Natural killer cell (primary cell): Measurements from ENCODE around the gene ASMT. TPM values are rescaled to one million over a fixed set of nuclear protein-coding genes. Genes with fewer than 3 reads are reported as not detected.
"Not testable (repeated sequence)": the region's sequence is repeated elsewhere in the genome, so short reads cannot be mapped to it uniquely, and the experiment has no call there.

Experiments
- ATAC-seq, 3 donors: fragments of 150-1000 bp in 2 of 3; fragments of 200-7000 bp in 1 of 3; cut with Tn5 transposase; 1 replicate in 1 of 3; 2 replicates in 2 of 3; pipeline ENCODE4 v1.10.0; 2021; ENCODE audit warnings: mild to moderate bottlenecking in 2 of 3, moderate library complexity in 2 of 3
- DNase-seq, 2 donors: peaks; one replicate each; pipeline versions ENCODE4 v3.0.0 to v3.0.0-alpha.2; 2013 to 2021; ENCODE audit warnings: mixed read lengths in 1 of 2
- H3K27ac ChIP-seq: one replicate; pipeline ENCODE4 v1.5.1; 2013; ENCODE audit warnings: mild to moderate bottlenecking, low read length
- H3K27me3 ChIP-seq: one replicate; pipeline ENCODE4 v1.6.1; 2013; ENCODE audit warnings: low read length; ENCODE audit not compliant: control insufficient read depth, insufficient read depth
- H3K36me3 ChIP-seq: one replicate; pipeline ENCODE4 v1.6.1; 2013; ENCODE audit warnings: low read length; ENCODE audit not compliant: control insufficient read depth, insufficient read depth
- H3K4me1 ChIP-seq: one replicate; pipeline ENCODE4 v1.6.1; 2013; ENCODE audit warnings: low read length; ENCODE audit not compliant: control insufficient read depth, insufficient read depth
- H3K4me3 ChIP-seq: one replicate; pipeline ENCODE4 v1.5.1; 2013; ENCODE audit warnings: low read length
- H3K9me3 ChIP-seq: one replicate; pipeline ENCODE4 v1.6.1; 2013; ENCODE audit warnings: low read length; ENCODE audit not compliant: control insufficient read depth, insufficient read depth
- H3K27ac Mint-ChIP-seq, 2 donors: one replicate each; pipeline ENCODE4 v1.8.0; 2022; ENCODE audit warnings: mild to moderate bottlenecking in 2 of 2, mixed read lengths in 2 of 2, moderate library complexity in 1 of 2
- H3K27me3 Mint-ChIP-seq, 2 donors: one replicate each; pipeline ENCODE4 v1.8.0; 2022; ENCODE audit warnings: low read depth in 2 of 2, mixed read lengths in 2 of 2
- H3K36me3 Mint-ChIP-seq: one replicate; pipeline ENCODE4 v1.8.0; 2022; ENCODE audit warnings: mixed read lengths
- H3K4me1 Mint-ChIP-seq, 2 donors: one replicate each; pipeline ENCODE4 v1.8.0; 2022; ENCODE audit warnings: mixed read lengths in 2 of 2
- H3K4me3 Mint-ChIP-seq: one replicate; pipeline ENCODE4 v1.8.0; 2022; ENCODE audit warnings: mild to moderate bottlenecking, moderate library complexity, mixed read lengths
- H3K9me3 Mint-ChIP-seq, 2 donors: one replicate each; pipeline ENCODE4 v1.8.0; 2022; ENCODE audit warnings: mixed read lengths in 2 of 2
- CTCF ChIP-seq: fragments of 200-600 bp; IDR thresholded peaks from one replicate; pipeline ENCODE4 v1.8.0; 2022; ENCODE audit warnings: antibody characterized with exemption
- WGBS: methylation state at CpG from one replicate; pipeline ENCODE4 v1.1.7; 2013; ENCODE audit warnings: missing lambda C conversion rate; ENCODE audit not compliant: insufficient coverage; 5-methylcytosine and 5-hydroxymethylcytosine counted together
- intact Hi-C: fragments of 100-400 bp; cut with micrococcal nuclease; formaldehyde crosslinking; loops from one replicate; pipeline ENCODE4 v1.14.2; 2022
- total RNA-seq, 4 donors: library from RNA; stranded (reverse); fragments of 120-200 nt in 1 of 4; gene quantifications; one replicate each; pipeline versions ENCODE4 v1.2.3 to v1.2.4, GENCODE V29; 2013 to 2022

ASMT gene
- total RNA-seq, 3 donors from 2014 or later (not counting 1 experiment from before 2014, with no cell fraction given), result 0.79 to 1.8 (median 1.5) TPM

DNA sequence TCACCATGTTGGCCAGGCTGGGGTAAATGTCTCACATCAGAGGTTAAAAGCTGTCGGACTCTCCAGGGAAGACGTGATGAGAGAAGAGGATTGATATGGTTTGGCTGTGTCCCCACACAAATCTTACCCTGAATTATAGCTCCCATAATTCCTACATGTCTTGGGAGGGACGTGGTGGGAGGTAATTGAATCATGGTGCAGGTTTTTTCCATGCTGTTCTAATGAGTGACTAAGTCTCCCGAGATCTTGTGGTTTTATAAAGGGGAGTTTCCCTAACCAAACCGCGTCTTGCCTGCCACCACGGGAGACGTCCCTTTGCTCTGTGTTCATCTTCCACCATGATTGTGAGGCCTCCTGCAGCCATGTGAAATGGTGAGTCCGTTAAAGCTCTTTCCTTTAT, 64.4 kb downstream of the ASMT start:
- no peak overlapping the region for H3K27ac ChIP-seq
- H3K36me3 Mint-ChIP-seq, result no peaks in the 10 kb centered on the region
- no peak overlapping the region for H3K4me3 Mint-ChIP-seq
- no peaks in the 10 kb centered on the region for H3K27me3 Mint-ChIP-seq
- H3K27me3 ChIP-seq, result no peaks in the 10 kb centered on the region
- WGBS, result 37% methylated on average over 8 of the region's 9 CpGs
- DNase-seq, result peak in 1 of 2 donors; percentile 58
- H3K9me3 ChIP-seq, result no peaks in the 10 kb centered on the region
- TF ChIP-seq CTCF, result no peak
- peak in 2 of 3 donors; percentile 34 to 52 for ATAC-seq
- H3K4me3 ChIP-seq, result no peak overlapping the region
- H3K4me1 ChIP-seq, result no peaks in the 10 kb centered on the region
- intact Hi-C loops, result no loop called here
- peak overlapping the region; percentile 45 to 71 for H3K27ac Mint-ChIP-seq
- H3K36me3 ChIP-seq, result no peaks in the 10 kb centered on the region
- H3K9me3 Mint-ChIP-seq, result peaks cover 0 to 3% of the 10 kb centered on the region in 2 donors
- peaks cover 17 to 36% of the 10 kb centered on the region in 2 donors for H3K4me1 Mint-ChIP-seq

GRCh38 chrX:1681439-1681838, 66.6 kb downstream of the ASMT start:
- Histone ChIP-seq H3K36me3 (peaks cover 2% of the 10 kb centered on the region), H3K4me3 (no peak overlapping the region), H3K27me3 (no peaks in the 10 kb centered on the region), H3K27ac (no peak overlapping the region), H3K9me3 (no peaks in the 10 kb centered on the region), H3K4me1 (no peaks in the 10 kb centered on the region)
- no peak for DNase-seq
- H3K27ac Mint-ChIP-seq, result peak overlapping the region; percentile 85 to 88
- no peaks in the 10 kb centered on the region for H3K36me3 Mint-ChIP-seq
- no peak for TF ChIP-seq CTCF
- intact Hi-C loops, result loop anchor here (2.0 kb wide), 1 partner anchor 21 kb away; no protein-coding TSS in a partner anchor
- no peak for ATAC-seq
- H3K27me3 Mint-ChIP-seq, result no peaks in the 10 kb centered on the region
- peaks cover 0 to 3% of the 10 kb centered on the region in 2 donors for H3K9me3 Mint-ChIP-seq
- H3K4me3 Mint-ChIP-seq, result peak overlapping the region; percentile 59
- H3K4me1 Mint-ChIP-seq, result peaks cover 19 to 36% of the 10 kb centered on the region in 2 donors

DNA sequence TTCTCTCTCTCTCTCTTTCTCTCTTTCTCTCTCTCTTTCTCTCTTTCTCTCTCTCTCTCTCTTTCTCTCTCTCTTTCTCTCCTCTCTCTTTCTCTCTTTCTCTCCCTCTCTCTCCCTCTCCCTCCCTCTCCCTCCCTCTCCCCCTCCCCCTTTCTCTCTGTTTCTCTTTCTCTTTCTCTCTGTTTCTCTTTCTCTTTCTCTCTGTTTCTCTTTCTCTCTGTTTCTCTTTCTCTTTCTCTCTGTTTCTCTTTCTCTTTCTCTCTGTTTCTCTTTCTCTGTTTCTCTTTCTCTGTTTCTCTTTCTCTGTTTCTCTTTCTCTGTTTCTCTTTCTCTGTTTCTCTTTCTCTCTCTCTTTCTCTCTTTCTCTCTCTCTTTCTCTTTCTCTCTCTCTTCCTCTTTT, 67.0 kb downstream of the ASMT start:
- Mint-ChIP-seq H3K27ac (peak overlapping the region; percentile 85 to 88), H3K4me1 (peaks cover 19 to 36% of the 10 kb centered on the region in 2 donors), H3K4me3 (peak overlapping the region; percentile 59)
- H3K4me3 ChIP-seq, H3K36me3 ChIP-seq, H3K27me3 Mint-ChIP-seq, H3K4me1 ChIP-seq, DNase-seq, H3K36me3 Mint-ChIP-seq, H3K9me3 Mint-ChIP-seq, H3K27me3 ChIP-seq, ATAC-seq, H3K9me3 ChIP-seq: not testable (repeated sequence)
- H3K27ac ChIP-seq, result peak overlapping the region; percentile 48
- intact Hi-C loops, result loop anchor here (2.0 kb wide), 1 partner anchor 21 kb away; no protein-coding TSS in a partner anchor
- TF ChIP-seq CTCF, result peak; percentile 9

DNA sequence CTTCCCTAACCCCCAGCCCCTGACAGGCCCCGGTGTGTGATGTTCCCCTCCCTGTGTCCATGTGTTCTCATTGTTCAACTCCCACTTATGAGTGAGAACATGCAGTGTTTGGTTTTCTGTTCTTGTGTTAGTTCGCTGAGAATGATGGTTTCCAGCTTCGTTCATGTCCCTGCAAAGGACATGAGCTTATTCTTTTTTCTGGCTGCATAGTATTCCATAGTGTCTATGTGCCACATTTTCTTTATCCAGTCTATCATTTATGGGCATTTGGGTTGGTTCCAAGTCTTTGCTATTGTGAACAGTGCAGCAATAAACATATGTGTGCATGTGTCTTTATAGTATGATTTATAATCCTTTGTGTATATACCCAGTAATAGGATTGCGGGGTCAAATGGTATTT, 67.6 kb downstream of the ASMT start:
- ATAC-seq, H3K36me3 Mint-ChIP-seq, H3K9me3 ChIP-seq, H3K36me3 ChIP-seq, H3K4me3 ChIP-seq, H3K9me3 Mint-ChIP-seq, H3K4me1 ChIP-seq, DNase-seq, intact Hi-C loops, H3K27me3 ChIP-seq, H3K27me3 Mint-ChIP-seq: not testable (repeated sequence)
- WGBS, result 100% methylated on average over 3 of the region's 4 CpGs
- peak overlapping the region; percentile 48 for H3K27ac ChIP-seq
- Mint-ChIP-seq H3K4me1 (peaks cover 19 to 36% of the 10 kb centered on the region in 2 donors), H3K4me3 (peak overlapping the region; percentile 59), H3K27ac (peak overlapping the region; percentile 85 to 88)

DNA sequence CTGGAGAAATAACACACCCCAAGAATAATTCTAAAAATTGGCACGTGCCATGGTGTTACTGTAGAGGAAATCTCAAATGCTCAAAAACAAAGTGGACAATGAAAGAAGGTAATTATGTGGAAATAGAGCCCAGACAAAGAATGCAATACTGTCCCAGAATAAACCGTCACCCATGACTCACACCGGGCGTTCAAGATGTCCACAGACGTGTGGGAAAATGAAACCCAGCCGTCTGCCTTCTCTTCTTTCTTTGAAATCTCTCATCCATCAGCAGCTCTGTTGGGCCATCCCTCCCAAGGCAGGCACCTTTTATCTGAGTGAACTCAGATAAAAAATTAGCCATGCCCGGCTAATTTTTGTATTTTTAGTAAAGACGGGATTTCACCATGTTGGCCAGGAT, 70.0 kb downstream of the ASMT start:
- ATAC-seq, H3K27ac Mint-ChIP-seq, H3K4me3 Mint-ChIP-seq, H3K4me3 ChIP-seq, H3K4me1 ChIP-seq, H3K27me3 Mint-ChIP-seq, H3K27me3 ChIP-seq, H3K9me3 Mint-ChIP-seq, DNase-seq, H3K36me3 ChIP-seq, H3K27ac ChIP-seq, H3K36me3 Mint-ChIP-seq, intact Hi-C loops, H3K9me3 ChIP-seq: not testable (repeated sequence)
- H3K4me1 Mint-ChIP-seq, result peaks cover 17 to 29% of the 10 kb centered on the region in 2 donors
- 98% methylated on average over 2 of the region's 8 CpGs for WGBS

- H3K27me3 Mint-ChIP-seq, H3K4me3 ChIP-seq, H3K27me3 ChIP-seq, H3K9me3 Mint-ChIP-seq, DNase-seq, intact Hi-C loops, H3K36me3 Mint-ChIP-seq, H3K9me3 ChIP-seq, H3K27ac ChIP-seq, H3K36me3 ChIP-seq, ATAC-seq, H3K4me1 ChIP-seq, H3K4me3 Mint-ChIP-seq, H3K27ac Mint-ChIP-seq: not testable (repeated sequence)
- peaks cover 21 to 29% of the 10 kb centered on the region in 2 donors for H3K4me1 Mint-ChIP-seq
- 100% methylated on average over 1 of the region's 3 CpGs for WGBS
These were observed 70.6 kb downstream of the ASMT start for GRCh38 chrX:1685444-1685880.
